HL-60 (cell line): Measurements from ENCODE around the gene RHBDF2.

ENCODE experiments used
- GABPA ChIP-seq: IDR thresholded peaks from 2 replicates; pipeline ENCODE4 v1.6.1; 2012; ENCODE audit warnings: low read depth
- TF ChIP-seq, protein P1 (sequence below): IDR thresholded peaks from one replicate; pipeline ENCODE4 v1.5.1; 2011; ENCODE audit warnings: low read length, control low read depth, inconsistent platforms; ENCODE audit not compliant: insufficient read depth
- TF ChIP-seq, protein P2 (sequence below): IDR thresholded peaks from 2 replicates; pipeline ENCODE4 v1.6.1; 2012; ENCODE audit warnings: low read depth; ENCODE audit not compliant: insufficient replicate concordance

DNA sequence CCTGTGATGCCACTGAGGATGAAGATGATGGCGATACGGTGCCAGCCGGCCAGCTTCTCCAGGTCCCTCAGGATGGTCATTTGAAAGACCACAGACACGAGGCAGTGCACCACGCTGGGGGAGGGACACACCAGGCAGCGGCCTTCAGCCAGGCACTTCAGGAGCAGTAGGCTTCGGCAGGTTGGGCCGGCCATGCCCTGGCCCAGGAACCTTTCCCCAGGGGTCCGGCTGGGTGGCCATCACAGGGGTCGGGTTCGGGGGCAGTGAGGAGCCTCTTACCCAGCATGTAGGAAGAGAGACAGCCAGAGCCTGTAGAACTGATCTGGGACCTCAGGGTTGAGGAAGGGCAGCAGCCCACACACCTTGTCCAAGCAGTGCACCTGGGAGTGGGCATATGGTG lies 28.5 kb downstream of the RHBDF2 start:
- TF ChIP-seq, protein P1, sequence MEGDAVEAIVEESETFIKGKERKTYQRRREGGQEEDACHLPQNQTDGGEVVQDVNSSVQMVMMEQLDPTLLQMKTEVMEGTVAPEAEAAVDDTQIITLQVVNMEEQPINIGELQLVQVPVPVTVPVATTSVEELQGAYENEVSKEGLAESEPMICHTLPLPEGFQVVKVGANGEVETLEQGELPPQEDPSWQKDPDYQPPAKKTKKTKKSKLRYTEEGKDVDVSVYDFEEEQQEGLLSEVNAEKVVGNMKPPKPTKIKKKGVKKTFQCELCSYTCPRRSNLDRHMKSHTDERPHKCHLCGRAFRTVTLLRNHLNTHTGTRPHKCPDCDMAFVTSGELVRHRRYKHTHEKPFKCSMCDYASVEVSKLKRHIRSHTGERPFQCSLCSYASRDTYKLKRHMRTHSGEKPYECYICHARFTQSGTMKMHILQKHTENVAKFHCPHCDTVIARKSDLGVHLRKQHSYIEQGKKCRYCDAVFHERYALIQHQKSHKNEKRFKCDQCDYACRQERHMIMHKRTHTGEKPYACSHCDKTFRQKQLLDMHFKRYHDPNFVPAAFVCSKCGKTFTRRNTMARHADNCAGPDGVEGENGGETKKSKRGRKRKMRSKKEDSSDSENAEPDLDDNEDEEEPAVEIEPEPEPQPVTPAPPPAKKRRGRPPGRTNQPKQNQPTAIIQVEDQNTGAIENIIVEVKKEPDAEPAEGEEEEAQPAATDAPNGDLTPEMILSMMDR: no peak
- TF ChIP-seq GABPA: no peak
- TF ChIP-seq, protein P2, sequence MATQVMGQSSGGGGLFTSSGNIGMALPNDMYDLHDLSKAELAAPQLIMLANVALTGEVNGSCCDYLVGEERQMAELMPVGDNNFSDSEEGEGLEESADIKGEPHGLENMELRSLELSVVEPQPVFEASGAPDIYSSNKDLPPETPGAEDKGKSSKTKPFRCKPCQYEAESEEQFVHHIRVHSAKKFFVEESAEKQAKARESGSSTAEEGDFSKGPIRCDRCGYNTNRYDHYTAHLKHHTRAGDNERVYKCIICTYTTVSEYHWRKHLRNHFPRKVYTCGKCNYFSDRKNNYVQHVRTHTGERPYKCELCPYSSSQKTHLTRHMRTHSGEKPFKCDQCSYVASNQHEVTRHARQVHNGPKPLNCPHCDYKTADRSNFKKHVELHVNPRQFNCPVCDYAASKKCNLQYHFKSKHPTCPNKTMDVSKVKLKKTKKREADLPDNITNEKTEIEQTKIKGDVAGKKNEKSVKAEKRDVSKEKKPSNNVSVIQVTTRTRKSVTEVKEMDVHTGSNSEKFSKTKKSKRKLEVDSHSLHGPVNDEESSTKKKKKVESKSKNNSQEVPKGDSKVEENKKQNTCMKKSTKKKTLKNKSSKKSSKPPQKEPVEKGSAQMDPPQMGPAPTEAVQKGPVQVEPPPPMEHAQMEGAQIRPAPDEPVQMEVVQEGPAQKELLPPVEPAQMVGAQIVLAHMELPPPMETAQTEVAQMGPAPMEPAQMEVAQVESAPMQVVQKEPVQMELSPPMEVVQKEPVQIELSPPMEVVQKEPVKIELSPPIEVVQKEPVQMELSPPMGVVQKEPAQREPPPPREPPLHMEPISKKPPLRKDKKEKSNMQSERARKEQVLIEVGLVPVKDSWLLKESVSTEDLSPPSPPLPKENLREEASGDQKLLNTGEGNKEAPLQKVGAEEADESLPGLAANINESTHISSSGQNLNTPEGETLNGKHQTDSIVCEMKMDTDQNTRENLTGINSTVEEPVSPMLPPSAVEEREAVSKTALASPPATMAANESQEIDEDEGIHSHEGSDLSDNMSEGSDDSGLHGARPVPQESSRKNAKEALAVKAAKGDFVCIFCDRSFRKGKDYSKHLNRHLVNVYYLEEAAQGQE: no peak
